NT2/D1 (cell line): ENCODE results near the gene HACD2.

Experiments
- DNase-seq: peaks from one replicate; pipeline ENCODE4 v3.0.0-alpha.2; 2011; ENCODE audit warnings: low read depth, low spot score
- H3K27me3 ChIP-seq: 2 replicates; pipeline ENCODE4 v1.6.0; 2011; ENCODE audit warnings: mild to moderate bottlenecking; ENCODE audit not compliant: insufficient read length, insufficient read depth
- H3K36me3 ChIP-seq: 2 replicates; pipeline ENCODE4 v1.6.1; 2011; ENCODE audit warnings: mild to moderate bottlenecking, low read length, mixed read lengths; ENCODE audit not compliant: insufficient read depth, insufficient read length
- H3K4me1 ChIP-seq: 2 replicates; pipeline ENCODE4 v1.5.1; 2011; ENCODE audit not compliant: insufficient read depth, insufficient read length
- H3K4me3 ChIP-seq: 2 replicates; pipeline ENCODE4 v1.5.1; 2011; ENCODE audit warnings: low read depth; ENCODE audit not compliant: insufficient read length
- H3K9ac ChIP-seq: 2 replicates; pipeline ENCODE4 v1.6.0; 2011; ENCODE audit warnings: low read depth; ENCODE audit not compliant: insufficient read length
- H3K9me3 ChIP-seq: 2 replicates; pipeline ENCODE4 v1.5.1; 2011; ENCODE audit warnings: mild to moderate bottlenecking, low read length; ENCODE audit not compliant: insufficient read depth
- SUZ12 ChIP-seq: IDR thresholded peaks from 2 replicates; pipeline ENCODE4 v1.6.1; 2011; ENCODE audit not compliant: insufficient read length, insufficient read depth; ENCODE audit errors: extremely low read depth
- YY1 ChIP-seq: IDR thresholded peaks from 2 replicates; pipeline ENCODE4 v1.6.1; 2011; ENCODE audit not compliant: insufficient read length, insufficient read depth
- ZNF274 ChIP-seq: IDR thresholded peaks from 2 replicates; pipeline ENCODE4 v1.6.1; 2011; ENCODE audit warnings: mild to moderate bottlenecking, low read depth, low read length

HACD2 gene

DNA sequence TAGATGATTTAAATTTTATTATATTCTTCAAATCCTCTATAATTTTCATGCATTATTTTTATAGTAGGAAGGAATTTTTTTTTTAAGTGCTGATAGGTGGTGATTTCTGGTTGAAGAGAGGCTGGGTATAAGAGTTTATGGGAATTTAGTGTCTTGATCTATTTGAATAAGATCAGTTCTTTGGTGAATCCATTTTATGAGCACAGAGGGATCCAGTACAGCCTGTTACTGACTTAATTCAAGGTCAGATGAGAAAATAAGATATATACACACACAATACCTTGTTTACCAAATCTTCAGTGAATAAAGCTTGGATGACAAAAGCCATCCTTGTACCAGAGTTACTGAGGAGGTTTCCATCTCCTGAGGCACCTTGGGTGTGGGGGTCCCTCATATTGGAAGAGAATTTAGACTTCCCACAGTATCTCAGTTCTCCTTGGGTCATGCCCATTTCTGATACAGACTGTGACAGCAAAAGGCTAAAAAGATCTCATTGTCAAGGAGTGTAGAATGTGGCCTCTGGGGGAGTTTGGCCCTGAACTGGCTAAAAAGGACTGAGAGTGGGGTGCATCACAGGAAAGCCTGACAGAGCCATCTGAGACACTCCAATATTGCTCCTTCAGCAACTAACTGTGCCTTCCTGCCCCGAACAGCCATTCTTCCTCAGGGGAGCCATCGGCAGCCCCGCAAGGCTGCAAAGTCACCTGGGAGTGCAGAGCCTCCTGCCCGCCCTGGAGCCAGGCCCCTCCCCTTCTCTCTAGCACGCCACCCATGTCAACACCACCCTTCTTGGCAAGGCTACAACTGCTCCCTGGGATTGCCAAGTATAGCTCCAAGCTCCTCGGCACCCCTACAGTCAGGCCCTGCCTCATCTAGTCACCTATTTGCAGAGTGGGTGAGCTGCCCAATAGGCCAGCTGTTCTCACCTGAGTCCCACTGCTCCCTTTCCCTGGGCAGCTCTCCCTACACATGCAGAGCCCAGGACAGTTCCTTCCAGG is 43.1 kb upstream of the HACD2 start:
- TF ChIP-seq ZNF274 (no peak), SUZ12 (no peak), YY1 (no peak)
- no peak for DNase-seq
- no peaks in the 10 kb centered on the region for H3K27me3 ChIP-seq

DNA sequence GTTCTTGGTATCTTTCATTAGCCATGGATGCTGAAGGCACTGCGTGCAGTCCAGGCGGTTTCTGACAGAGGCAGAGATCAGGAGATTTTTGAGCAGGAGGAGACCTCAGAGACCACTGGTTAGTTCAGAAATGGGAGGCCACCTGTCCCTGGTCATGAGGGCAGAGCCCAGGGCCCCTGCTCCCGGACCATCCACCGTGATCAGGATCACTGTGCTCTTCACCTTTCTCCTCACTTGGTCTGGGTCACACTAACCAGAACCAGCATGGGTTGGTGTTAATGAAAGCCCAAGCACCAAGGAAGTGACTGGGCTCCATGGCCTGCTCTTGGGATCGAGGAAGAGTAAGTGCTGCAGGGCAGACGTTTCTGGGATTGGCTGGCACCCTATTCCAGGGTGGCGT is 42.0 kb upstream of the HACD2 start:
- no peak for DNase-seq
- Histone ChIP-seq H3K9me3 (no peaks in the 10 kb centered on the region), H3K9ac (no peak overlapping the region), H3K36me3 (peaks cover 32% of the 10 kb centered on the region), H3K4me1 (no peaks in the 10 kb centered on the region), H3K4me3 (no peak overlapping the region), H3K27me3 (no peaks in the 10 kb centered on the region)
- TF ChIP-seq ZNF274 = no peak
- TF ChIP-seq SUZ12 = no peak
- no peak for TF ChIP-seq YY1

More for the DNA sequence above, 43.1 kb upstream of the HACD2 start:
- H3K4me3 ChIP-seq = no peak overlapping the region
- no peaks in the 10 kb centered on the region for H3K9me3 ChIP-seq
- H3K4me1 ChIP-seq = no peaks in the 10 kb centered on the region
- no peak overlapping the region for H3K9ac ChIP-seq
- H3K36me3 ChIP-seq = peaks cover 32% of the 10 kb centered on the region

DNA sequence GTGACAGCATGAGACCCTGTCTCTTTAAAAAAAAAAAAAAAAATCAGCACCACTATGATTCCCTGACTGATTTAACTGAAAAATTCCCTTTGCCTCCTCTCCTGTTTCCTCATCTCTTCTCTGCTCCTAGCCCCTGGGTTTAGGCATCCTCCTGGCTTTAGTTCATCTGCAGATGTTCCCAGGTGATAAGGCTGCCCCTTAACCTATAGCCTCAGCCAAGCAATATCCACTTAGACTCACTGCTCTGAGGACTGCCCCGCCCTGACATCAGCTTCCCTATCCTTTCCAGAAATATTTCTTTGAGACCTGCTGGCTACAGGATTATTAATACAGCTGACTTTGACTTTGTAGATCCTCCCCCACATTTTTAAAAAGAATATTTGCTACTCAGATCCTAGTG is 39.4 kb upstream of the HACD2 start:
- no peak overlapping the region for H3K9ac ChIP-seq
- H3K4me3 ChIP-seq = no peak overlapping the region
- TF ChIP-seq ZNF274 (no peak), YY1 (no peak), SUZ12 (no peak)
- H3K4me1 ChIP-seq = peaks cover 4% of the 10 kb centered on the region
- no peaks in the 10 kb centered on the region for H3K9me3 ChIP-seq
- peaks cover 19% of the 10 kb centered on the region for H3K36me3 ChIP-seq
- no peak for DNase-seq
- no peaks in the 10 kb centered on the region for H3K27me3 ChIP-seq

DNA sequence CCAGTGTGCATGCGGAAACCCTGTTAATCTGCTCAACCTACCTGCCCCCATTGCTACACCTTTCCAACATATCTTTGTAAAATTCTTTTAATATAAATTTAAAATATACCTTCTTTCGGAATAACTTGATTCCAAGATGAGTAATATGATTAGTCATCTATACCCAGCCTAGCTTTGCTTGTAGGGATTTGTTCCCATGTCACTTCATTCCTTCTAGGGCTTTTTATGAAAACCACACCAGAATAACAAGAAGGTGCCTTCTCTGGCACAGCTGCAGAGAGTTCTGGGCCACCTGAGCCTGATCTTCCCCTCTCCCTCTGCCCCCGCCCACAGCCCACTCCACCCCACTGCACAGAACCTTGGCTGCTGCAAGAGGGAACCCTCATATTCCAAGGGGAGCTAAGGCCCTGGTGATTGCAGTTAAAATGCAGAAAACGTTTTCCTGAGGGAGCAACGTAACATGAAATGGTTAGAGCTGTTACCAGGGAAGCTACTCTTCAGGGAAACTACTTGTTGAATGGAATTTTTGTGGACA is 38.6 kb upstream of the HACD2 start:
- Histone ChIP-seq H3K27me3 (no peaks in the 10 kb centered on the region), H3K9me3 (no peaks in the 10 kb centered on the region), H3K4me3 (no peak overlapping the region), H3K4me1 (peaks cover 4% of the 10 kb centered on the region), H3K36me3 (peaks cover 24% of the 10 kb centered on the region), H3K9ac (no peak overlapping the region)
- DNase-seq = no peak
- no peak for TF ChIP-seq SUZ12
- TF ChIP-seq ZNF274 = no peak
- TF ChIP-seq YY1 = no peak

DNA sequence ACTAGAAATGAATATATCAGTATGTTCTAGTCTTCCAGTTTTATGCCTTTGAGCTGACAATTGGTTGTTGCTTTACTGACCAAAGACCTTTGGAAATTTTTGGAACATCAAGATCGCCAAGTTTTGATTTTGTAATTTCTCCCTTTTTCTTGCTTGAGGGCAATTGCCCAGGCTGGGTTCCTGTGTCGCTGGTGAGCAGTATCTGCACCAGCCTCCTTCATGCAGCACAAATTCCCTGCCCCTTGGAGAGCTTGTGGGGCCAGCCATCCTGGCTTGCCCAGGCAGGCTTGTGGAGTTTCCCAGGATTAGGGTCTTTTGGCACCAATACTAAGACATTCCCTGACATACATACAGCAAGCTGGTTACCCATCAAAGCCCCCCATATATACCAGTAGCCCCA is 37.9 kb upstream of the HACD2 start:
- DNase-seq = no peak

DNA sequence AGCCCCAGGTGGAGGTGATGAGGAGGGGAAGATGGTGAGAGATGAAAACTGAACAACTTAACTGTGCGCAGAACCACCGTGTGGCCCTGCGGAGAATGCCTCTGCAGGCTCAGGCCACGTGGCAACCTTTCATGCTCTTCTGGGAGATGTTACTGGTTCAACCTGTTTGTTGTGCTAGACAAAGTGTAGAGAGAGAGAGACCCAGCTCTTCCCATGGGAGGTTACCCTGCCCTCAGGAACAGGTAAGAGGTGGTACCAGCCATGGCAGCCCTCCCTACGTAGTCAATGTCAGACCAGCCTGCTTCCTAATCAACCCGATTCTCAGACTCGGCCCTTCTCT is 37.0 kb upstream of the HACD2 start:
- Histone ChIP-seq H3K36me3 (peaks cover 28% of the 10 kb centered on the region), H3K4me3 (no peak overlapping the region), H3K9me3 (no peaks in the 10 kb centered on the region), H3K4me1 (peaks cover 4% of the 10 kb centered on the region), H3K27me3 (no peaks in the 10 kb centered on the region), H3K9ac (no peak overlapping the region)
- TF ChIP-seq ZNF274 (no peak), YY1 (no peak), SUZ12 (no peak)
- DNase-seq = no peak

More for the DNA sequence above, 37.9 kb upstream of the HACD2 start:
- Histone ChIP-seq H3K36me3 (peaks cover 30% of the 10 kb centered on the region), H3K4me3 (no peak overlapping the region), H3K9ac (no peak overlapping the region), H3K27me3 (no peaks in the 10 kb centered on the region), H3K9me3 (no peaks in the 10 kb centered on the region), H3K4me1 (peaks cover 4% of the 10 kb centered on the region)
- TF ChIP-seq YY1 (no peak), SUZ12 (no peak), ZNF274 (no peak)

DNA sequence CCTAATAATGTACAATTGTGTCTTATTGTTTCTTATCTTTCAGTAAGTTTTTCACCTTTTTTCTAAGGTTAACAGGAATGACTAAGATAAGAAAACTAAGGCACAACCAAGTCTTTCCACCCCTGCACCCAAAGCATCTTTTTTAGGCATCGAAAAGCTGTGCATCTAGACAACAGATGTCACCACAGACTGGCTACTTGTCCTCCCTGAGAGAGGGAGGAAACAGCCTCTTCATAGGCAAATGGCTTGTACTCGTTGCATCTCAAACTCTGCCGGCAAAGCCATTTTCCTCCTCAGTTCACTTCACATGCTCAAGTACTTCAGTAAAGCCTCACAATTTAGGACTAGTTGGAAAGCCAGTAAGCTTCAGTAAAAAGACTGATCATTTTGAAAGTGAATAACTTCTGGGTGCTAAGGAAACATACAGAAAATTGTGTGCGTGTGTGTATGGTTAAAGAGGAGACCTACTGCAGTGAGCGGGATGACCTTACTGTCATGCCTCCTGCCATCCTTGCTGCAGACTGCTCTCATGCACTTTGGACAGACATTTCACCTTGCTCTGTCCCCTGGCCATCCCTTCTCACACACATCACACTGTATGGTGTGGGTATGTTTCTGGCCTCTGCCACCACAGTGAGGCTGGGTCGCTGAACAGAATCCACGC is 36.5 kb upstream of the HACD2 start:
- no peak for TF ChIP-seq YY1
- no peaks in the 10 kb centered on the region for H3K9me3 ChIP-seq
- DNase-seq = no peak
- peaks cover 30% of the 10 kb centered on the region for H3K36me3 ChIP-seq
- H3K27me3 ChIP-seq = no peaks in the 10 kb centered on the region
- H3K9ac ChIP-seq = no peak overlapping the region
- peaks cover 4% of the 10 kb centered on the region for H3K4me1 ChIP-seq
- no peak overlapping the region for H3K4me3 ChIP-seq
